Dedifferentiated amniotic fluid mesenchymal stem cell (primary cell): ENCODE data around the gene PPFIA2.
A peak's percentile ranks its signal among the peaks of the same experiment; 100 is the strongest.
"Not testable (repeated sequence)": the region's sequence is repeated elsewhere in the genome, so short reads cannot be mapped to it uniquely, and the experiment has no call there.

ENCODE experiments used
- DNase-seq: peaks from one replicate; pipeline ENCODE4 v3.0.0-alpha.2; 2016; ENCODE audit errors: extremely low spot score

PPFIA2 gene

DNA sequence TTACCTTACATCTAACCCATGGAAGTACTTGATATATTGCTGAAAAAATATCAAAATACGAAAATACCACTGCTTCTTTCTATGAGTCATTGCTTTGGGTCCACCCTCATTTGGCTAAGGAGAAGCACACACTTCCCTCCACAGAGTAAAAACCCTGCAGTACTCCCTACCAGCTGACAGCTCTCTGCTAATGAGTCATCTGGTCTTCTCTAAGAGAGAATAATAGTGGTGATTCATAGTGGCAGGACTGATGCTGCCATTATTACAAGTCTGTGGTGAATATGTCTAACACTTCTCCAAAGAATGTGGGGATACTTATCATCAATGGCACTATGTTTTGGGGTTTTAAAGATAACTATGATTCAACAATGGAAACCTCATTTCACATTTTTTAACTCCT lies 90.7 kb downstream of the PPFIA2 start:
- peak; percentile 53 for DNase-seq

DNA sequence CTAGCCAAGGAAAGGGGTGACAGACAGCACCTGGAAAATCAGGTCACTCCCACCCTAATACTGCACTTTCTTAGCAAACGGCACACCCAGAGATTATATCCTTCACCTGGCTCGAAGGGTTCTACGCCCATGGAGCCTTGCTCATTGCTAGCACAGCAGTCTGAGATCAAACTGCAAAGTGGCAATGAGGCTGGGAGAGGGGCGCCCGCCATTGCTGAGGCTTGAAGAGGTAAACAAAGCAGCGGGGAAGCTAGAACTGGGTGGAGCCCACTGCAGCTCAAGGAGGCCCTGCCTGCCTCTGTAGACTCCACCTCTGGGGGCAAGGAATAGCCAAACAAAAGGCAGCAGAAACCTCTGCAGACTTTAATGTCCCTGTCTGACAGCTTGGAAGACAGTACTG lies 99.8 kb downstream of the PPFIA2 start:
- DNase-seq = not testable (repeated sequence)

DNA sequence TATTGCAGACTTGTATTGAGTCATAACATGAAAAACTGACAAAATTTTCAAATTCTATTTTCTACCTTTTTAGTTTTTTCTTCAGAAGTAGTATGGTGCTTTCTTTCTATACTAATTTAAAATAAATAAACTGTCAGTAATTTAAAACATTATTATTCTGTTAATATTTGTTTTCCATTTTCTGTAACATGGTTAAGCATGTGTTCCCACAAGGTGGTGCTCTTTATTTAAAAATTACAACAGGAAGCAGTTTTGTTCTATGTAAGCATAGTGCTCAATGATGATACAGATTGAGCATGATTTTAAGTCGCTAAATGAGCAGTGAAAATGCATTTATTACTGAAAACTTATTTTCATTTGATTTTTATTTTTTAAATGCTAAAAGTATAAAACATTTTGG lies 114.6 kb downstream of the PPFIA2 start:
- peak; percentile 67 for DNase-seq

GRCh38 chr12:81639196-81639595 lies 120.0 kb downstream of the PPFIA2 start:
- no peak for DNase-seq

DNA sequence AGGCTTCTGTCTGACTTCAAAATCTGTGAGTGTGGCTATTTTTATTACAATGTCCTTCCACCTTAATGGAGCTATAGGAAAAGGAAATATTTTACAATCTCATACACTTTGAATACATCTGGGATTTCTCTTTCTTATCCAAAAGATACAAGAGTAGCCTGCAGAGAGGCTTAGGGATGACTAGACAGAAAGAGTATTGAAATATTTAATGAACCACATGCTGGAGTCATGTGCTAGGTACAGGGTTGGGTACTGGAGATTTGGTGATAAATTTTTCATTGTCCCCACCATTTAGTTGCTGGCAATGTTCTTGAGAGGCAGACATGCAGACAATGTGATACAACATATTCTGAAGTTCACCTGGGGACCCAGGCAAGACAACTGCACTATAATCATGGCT lies 126.0 kb downstream of the PPFIA2 start:
- no peak for DNase-seq

DNA sequence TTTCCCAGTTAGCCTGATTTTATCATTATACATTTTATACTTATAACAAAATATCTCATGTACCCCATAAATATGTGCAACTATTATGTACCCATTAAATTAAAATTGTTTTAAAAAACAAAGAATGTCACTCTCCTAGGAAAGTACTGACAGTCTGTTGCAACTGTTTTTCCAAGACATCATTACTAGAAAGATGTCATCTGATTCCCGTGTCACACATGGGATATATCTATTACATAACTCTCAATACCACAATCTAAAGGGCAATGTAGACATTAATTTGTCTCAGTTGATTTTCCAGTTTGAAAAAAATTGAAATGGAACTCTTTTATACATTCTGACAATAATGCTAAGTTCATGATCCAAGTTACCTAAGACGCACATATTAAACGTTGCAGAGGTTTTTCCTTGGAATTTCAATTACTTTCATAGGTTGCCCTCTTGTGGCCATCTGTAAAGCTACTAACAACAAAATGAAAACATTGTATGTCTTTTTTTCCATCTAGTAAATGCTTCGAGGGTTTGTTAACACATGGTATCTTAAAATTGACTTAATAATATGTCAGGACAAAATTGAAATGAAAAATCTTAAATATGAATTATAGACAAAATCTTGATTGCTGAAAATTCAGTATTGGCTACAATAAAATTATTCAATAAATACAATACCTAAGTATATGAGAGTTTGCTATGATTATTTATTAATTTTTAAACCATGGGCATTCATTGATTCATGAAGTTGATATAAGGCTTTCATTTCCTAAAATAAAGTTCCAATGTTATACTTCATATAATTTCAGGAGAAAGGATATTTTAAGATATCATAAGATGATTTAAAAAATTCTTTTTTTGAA lies 131.6 kb downstream of the PPFIA2 start:
- peak; percentile 71 for DNase-seq

DNA sequence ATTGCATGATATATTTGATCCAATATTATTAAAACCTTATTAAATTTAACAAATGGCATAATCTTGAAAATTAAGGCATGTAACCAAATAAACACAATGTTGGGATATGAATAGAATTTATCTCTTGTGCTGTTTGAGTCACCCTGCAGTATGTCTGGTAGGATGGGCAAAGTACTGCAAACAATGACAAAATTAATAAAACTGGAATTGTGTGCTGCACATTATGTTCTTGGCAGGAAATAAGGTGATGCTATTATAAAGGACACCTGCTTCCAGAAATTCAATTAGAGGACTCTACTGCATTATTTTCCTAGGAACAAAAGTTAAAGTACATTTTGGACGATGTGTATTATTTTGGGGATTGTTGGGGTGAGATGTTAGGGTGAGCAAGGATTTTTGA lies 132.7 kb downstream of the PPFIA2 start:
- no peak for DNase-seq

- DNase-seq = no peak
These were observed 141.2 kb downstream of the PPFIA2 start for GRCh38 chr12:81617915-81618314.

DNA sequence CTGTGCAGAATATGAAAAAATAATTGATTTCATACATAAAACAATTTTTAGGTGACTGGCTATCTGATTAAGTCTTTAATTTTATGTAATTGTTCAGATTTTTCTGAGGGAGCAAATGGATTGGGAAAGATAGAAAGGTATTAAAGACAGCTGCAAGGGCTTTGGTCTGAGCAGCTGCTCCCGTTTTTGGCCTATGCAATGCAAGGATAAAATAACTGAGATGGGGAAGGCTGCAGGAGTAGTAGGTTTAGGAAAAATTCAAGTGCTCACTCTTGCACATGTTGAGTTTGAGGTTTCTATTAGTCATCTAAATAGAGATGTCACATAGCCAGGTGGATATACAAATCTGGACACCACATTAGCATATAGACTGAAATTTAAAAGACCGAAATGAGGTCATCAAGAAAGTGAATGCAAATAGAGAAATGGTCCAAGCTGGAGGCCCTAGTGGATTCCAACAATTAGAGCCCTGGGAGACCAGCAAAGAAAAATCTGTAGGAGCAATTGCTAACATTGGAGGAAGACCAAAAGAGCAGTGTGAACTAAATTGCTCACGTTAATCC lies 144.0 kb downstream of the PPFIA2 start:
- DNase-seq = no peak

DNA sequence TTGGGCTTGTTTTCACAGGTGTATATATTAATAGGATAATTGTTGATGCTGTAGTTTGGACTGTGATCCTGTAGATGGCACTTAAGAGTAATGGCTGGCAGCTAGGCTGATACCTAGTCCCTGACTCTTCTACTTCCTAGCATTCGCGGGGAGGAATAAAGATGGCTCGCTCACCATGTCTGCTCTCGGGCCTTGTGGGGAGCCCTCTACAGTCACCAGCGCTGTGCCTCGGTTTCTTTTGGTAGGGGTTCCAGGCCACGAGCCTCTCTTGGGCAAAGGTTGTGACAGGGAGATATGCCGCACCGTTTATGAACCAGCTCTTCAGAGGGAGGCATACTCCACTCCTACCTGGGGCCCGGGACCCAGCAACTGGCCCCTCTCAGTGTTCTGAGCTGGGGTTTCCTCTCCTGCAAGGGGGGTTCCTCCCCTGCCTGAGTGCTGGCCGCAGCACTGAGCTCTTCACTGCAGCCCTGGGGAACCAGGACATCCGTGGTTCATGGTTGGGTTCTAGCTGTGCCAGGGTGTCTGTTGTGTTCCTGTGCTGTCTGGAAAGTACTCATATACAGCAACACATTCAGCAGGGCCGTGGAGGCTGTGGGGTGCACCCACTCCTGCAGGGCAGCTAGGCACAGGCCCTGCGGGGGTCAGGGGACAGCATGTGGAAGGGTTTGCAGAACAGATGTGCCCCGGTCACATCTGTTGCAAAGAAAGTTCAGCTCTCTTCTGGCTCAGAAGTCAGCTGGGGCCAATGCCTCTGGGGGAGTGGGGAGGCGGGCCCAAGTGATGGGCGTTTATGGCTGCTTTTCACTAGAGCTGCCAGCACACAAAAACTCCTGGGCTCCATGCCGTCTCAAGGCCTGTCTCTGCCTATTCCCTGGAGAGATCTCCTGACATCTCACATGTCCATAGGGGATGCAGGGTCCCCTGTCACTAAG lies 147.9 kb downstream of the PPFIA2 start:
- DNase-seq = no peak

GRCh38 chr12:81597928-81598604 lies 161.1 kb downstream of the PPFIA2 start:
- DNase-seq = no peak

GRCh38 chr12:81596558-81596957 lies 162.6 kb downstream of the PPFIA2 start:
- no peak for DNase-seq

- no peak for DNase-seq
These were observed 167.9 kb downstream of the PPFIA2 start for GRCh38 chr12:81591256-81591655.

DNA sequence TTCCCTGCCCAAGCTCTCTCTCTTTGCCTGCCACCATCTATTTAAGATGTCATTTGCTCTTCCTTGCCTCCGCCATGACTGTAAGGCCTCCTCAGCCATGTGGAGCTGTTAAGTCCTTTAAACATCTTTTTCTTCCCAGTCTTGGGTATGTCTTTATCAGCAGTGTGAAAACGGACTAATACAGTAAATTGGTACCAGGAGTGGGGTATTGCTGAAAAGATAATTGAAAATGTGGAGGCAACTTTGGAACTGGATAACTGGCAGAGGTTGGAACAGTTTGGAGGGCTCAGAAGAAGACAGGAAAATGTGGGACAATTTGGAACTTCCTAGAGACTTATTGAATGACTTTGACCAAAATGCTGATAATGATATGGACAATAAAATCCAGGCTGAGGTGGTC lies 168.4 kb downstream of the PPFIA2 start:
- DNase-seq = not testable (repeated sequence)

- DNase-seq = no peak
These were observed 170.7 kb downstream of the PPFIA2 start for GRCh38 chr12:81588235-81589008.

- no peak for DNase-seq
These were observed 173.4 kb downstream of the PPFIA2 start for GRCh38 chr12:81585787-81586186.

DNA sequence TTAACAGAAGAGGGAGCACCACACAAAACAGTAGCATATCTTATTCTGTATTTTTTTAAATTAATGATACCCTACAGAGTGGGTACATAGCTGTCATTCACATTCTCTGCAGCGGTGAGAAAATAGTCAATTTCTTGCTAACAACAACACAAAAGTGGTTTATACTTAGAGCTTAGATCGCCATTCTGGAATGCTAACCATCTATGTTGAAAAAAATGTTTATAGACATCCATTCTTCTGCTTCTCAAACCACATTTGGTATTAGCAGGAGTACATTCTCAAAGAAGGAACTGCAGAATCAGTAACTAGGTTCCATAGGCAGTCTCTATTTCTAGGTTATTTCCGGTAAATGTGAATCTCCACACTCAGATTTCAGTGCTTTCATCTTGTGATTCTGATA lies 185.9 kb downstream of the PPFIA2 start:
- DNase-seq = peak; percentile 61

DNA sequence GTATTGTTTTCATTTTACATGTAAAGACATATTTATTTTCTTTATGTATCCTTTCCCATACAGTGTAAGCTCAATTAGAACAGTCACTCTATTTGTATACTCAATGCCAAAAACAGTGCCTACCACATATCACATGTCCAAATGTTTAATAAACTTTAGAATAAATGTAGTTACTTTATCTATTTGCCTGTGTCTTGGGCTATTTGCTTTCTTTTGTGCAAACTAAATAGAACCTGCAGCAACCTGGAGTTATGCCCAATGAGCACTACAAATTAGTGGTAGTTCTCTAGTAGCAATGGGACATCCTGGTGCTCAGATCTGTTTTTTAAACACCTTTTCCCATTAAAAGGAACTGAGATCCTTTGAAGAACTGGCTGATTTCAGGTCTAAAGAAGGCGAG lies 186.7 kb downstream of the PPFIA2 start:
- no peak for DNase-seq

GRCh38 chr12:81570234-81570633 lies 188.9 kb downstream of the PPFIA2 start:
- no peak for DNase-seq

DNA sequence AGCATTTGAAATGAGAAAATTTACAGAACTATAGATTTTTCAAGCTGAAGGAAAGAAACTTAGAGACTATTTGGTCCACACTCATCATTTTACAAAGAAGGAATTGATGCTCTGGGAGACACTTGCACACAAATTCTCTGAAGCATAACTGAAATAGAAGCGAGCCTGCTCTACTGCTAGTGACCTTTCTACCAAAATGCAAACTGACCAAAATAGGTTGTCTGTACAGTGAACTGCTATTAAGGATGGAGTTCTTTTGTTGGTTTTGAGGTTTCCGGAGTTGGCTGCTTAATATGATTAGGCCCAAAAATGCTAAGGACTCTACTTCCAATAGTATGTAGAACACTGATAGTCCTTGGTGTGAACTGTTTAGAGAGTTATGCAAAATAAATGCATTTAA lies 194.9 kb downstream of the PPFIA2 start:
- no peak for DNase-seq

- DNase-seq = peak; percentile 52
These were observed 201.1 kb downstream of the PPFIA2 start for GRCh38 chr12:81558031-81558430.
